PC-9 (cell line): ENCODE measurements around the gene GPC1. TPM values are rescaled to one million over a fixed set of nuclear protein-coding genes. Genes with fewer than 3 reads are reported as not detected.
A peak's percentile ranks its signal among the peaks of the same experiment; 100 is the strongest.

Experiments
- BruUV-seq: library from RNA; stranded (reverse); fragments of 400-500 nt; replicated peaks from 2 replicates; lab custom pipeline; 2021; lab: Mats Ljungman, UMichigan
- CTCF ChIA-PET: fragments of 300-600 bp; sonication (Branson Sonifier 250); formaldehyde crosslinking; loops from one replicate; lab custom pipeline; 2022; ENCODE audit warnings: antibody characterized with exemption; lab: Charles Lee
- POLR2A ChIA-PET: fragments of 300-600 bp; sonication (Branson Sonifier 250); formaldehyde crosslinking; loops from one replicate; lab custom pipeline; 2022; ENCODE audit warnings: antibody characterized with exemption; ENCODE audit not compliant: unreplicated experiment; lab: Charles Lee
- DNase-seq, 2 experiments: peaks; one replicate each; pipeline versions ENCODE4 v3.0.0 to v3.0.0-alpha.2; 2015 to 2022; ENCODE audit warnings: mixed read lengths in 1 of 2
- H2AFZ ChIP-seq: fragments of 200-600 bp; sonication (generic); 2 replicates; pipeline ENCODE4 v1.8.1; 2017; ENCODE audit warnings: antibody characterized with exemption
- H3F3A ChIP-seq: fragments of 200-600 bp; sonication (generic); 2 replicates; pipeline ENCODE4 v1.8.1; 2017; ENCODE audit warnings: antibody characterized with exemption, mild to moderate bottlenecking, low read depth; ENCODE audit not compliant: insufficient read depth
- H3K27ac ChIP-seq: fragments of 200-600 bp; sonication (generic); 2 replicates; pipeline ENCODE4 v1.6.1; 2016; ENCODE audit warnings: mixed run types
- H3K27me3 ChIP-seq: fragments of 200-600 bp; sonication (generic); 2 replicates; pipeline ENCODE4 v1.6.1; 2016; ENCODE audit warnings: low read depth, mixed run types; ENCODE audit not compliant: insufficient read depth
- H3K36me3 ChIP-seq: fragments of 200-600 bp; sonication (generic); 2 replicates; pipeline ENCODE4 v1.6.1; 2016; ENCODE audit warnings: low read depth, mixed run types
- H3K4me1 ChIP-seq: fragments of 200-600 bp; sonication (generic); replicated peaks from 2 replicates; pipeline ENCODE4 v1.6.1; 2016; ENCODE audit warnings: mixed run types; ENCODE audit not compliant: insufficient read depth
- H3K4me2 ChIP-seq: fragments of 200-600 bp; sonication (generic); 2 replicates; pipeline ENCODE4 v1.6.1; 2017; ENCODE audit warnings: mixed run types
- H3K4me3 ChIP-seq: fragments of 200-600 bp; sonication (generic); 2 replicates; pipeline ENCODE4 v1.6.1; 2016; ENCODE audit warnings: mixed run types
- H3K79me2 ChIP-seq: fragments of 200-600 bp; sonication (generic); 2 replicates; pipeline ENCODE4 v1.6.1; 2017; ENCODE audit warnings: low read depth, mixed run types
- H3K9me2 ChIP-seq: fragments of 200-600 bp; sonication (generic); 2 replicates; pipeline ENCODE4 v1.8.1; 2017; ENCODE audit warnings: mild to moderate bottlenecking; ENCODE audit not compliant: insufficient read depth
- H3K9me3 ChIP-seq: fragments of 200-600 bp; sonication (generic); 2 replicates; pipeline ENCODE4 v1.8.1; 2016; ENCODE audit warnings: low read depth; ENCODE audit not compliant: insufficient read depth
- H4K20me1 ChIP-seq: fragments of 200-600 bp; sonication (generic); 2 replicates; pipeline ENCODE4 v1.8.1; 2017; ENCODE audit not compliant: insufficient read depth
- CTCF ChIP-seq: fragments of 200-600 bp; sonication (generic); conservative IDR thresholded peaks from 2 replicates; pipeline ENCODE4 v1.6.1; 2017; ENCODE audit warnings: mixed run types, antibody characterized with exemption, mild to moderate bottlenecking, moderate library complexity
- EZH2 ChIP-seq: fragments of 200-600 bp; sonication (generic); IDR thresholded peaks from 2 replicates; pipeline ENCODE4 v1.8.0; 2017; ENCODE audit warnings: antibody characterized with exemption, low read depth
- intact Hi-C: fragments of 100-400 bp; cut with micrococcal nuclease; formaldehyde crosslinking; loops from one replicate; pipeline ENCODE4 v1.10.0; 2022; ENCODE audit not compliant: unreplicated experiment
- total RNA-seq: library from RNA; stranded (reverse); gene quantifications from 2 replicates; pipeline ENCODE4 v1.2.3, GENCODE V29; 2021

GPC1 gene
- total RNA-seq, 1 experiment from 2014 or later: 302 TPM

- peaks cover 23% of the 10 kb centered on the region for H3K4me1 ChIP-seq
- no peak overlapping the region for H2AFZ ChIP-seq
- peaks cover 38% of the 10 kb centered on the region; the same call in 1 of the 2 replicates for H3F3A ChIP-seq
- no peaks in the 10 kb centered on the region for H3K27me3 ChIP-seq
- H4K20me1 ChIP-seq: peaks cover 28% of the 10 kb centered on the region
- H3K4me3 ChIP-seq: no peak overlapping the region
- H3K4me2 ChIP-seq: no peak overlapping the region
- intact Hi-C loops: loop anchor here (10.0 kb wide), 1 partner anchor 386 kb away; no protein-coding TSS in a partner anchor
- POLR2A ChIA-PET: interaction anchor here (0.6 kb wide), 1 partner anchor 301 kb away, joined by 4 read pairs; no protein-coding TSS in a partner anchor
- H3K79me2 ChIP-seq: peaks cover 17% of the 10 kb centered on the region
- no peaks in the 10 kb centered on the region for H3K9me3 ChIP-seq
- DNase-seq: no peak
- CTCF ChIA-PET: interaction anchor here (0.6 kb wide), 1 partner anchor 421 kb away, joined by 3 read pairs; no protein-coding TSS in a partner anchor
- no TSS peak for BruUV-seq
- H3K27ac ChIP-seq: no peak overlapping the region
- no peaks in the 10 kb centered on the region for H3K9me2 ChIP-seq
- TF ChIP-seq CTCF (no peak), EZH2 (no peak)
- no peaks in the 10 kb centered on the region for H3K36me3 ChIP-seq
These were observed 15.2 kb downstream of the GPC1 start for GRCh38 chr2:240450532-240451107.

GRCh38 chr2:240451108-240451611, 15.7 kb downstream of the GPC1 start:
- no peak overlapping the region for H3K4me2 ChIP-seq
- TF ChIP-seq EZH2 (no peak), CTCF (no peak)
- H3K4me3 ChIP-seq: no peak overlapping the region
- H3K79me2 ChIP-seq: peaks cover 17% of the 10 kb centered on the region
- no peaks in the 10 kb centered on the region for H3K9me3 ChIP-seq
- no peaks in the 10 kb centered on the region for H3K27me3 ChIP-seq
- H3K36me3 ChIP-seq: no peaks in the 10 kb centered on the region
- CTCF ChIA-PET: interaction anchor here (0.6 kb wide), 1 partner anchor 422 kb away, joined by 3 read pairs; no protein-coding TSS in a partner anchor
- H3K4me1 ChIP-seq: peaks cover 29% of the 10 kb centered on the region
- BruUV-seq: no TSS peak
- POLR2A ChIA-PET: no interaction called here
- peaks cover 28% of the 10 kb centered on the region for H4K20me1 ChIP-seq
- DNase-seq: no peak
- H3F3A ChIP-seq: peaks cover 39% of the 10 kb centered on the region; the same call in 1 of the 2 replicates
- H2AFZ ChIP-seq: no peak overlapping the region
- intact Hi-C loops: loop anchor here (10.0 kb wide), 1 partner anchor 386 kb away; no protein-coding TSS in a partner anchor
- no peak overlapping the region for H3K27ac ChIP-seq
- no peaks in the 10 kb centered on the region for H3K9me2 ChIP-seq

GRCh38 chr2:240451791-240452461, 16.5 kb downstream of the GPC1 start:
- Histone ChIP-seq H3K4me1 (peaks cover 36% of the 10 kb centered on the region), H4K20me1 (peaks cover 28% of the 10 kb centered on the region), H3K36me3 (no peaks in the 10 kb centered on the region), H3K9me2 (no peaks in the 10 kb centered on the region), H2AFZ (no peak overlapping the region), H3K9me3 (no peaks in the 10 kb centered on the region), H3K79me2 (peaks cover 17% of the 10 kb centered on the region), H3K4me3 (peak overlapping the region; percentile 60; the same call in 1 of the 2 replicates), H3F3A (peaks cover 47% of the 10 kb centered on the region), H3K27ac (no peak overlapping the region), H3K27me3 (no peaks in the 10 kb centered on the region), H3K4me2 (peak overlapping the region; percentile 91)
- intact Hi-C loops: loop anchor here (1.0 to 10.0 kb wide), 2 partner anchors 219 to 387 kb away; no protein-coding TSS in a partner anchor
- TF ChIP-seq EZH2 (no peak), CTCF (no peak)
- BruUV-seq: no TSS peak
- ChIA-PET CTCF (no interaction called here), POLR2A (no interaction called here)
- DNase-seq: no peak
